Posterior vena cava (tissue), 2 donors: Measurements from ENCODE around the gene ERVV-1. TPM values are rescaled to one million over a fixed set of nuclear protein-coding genes. Genes with fewer than 3 reads are reported as not detected.
"Not testable (repeated sequence)": the region's sequence is repeated elsewhere in the genome, so short reads cannot be mapped to it uniquely, and the experiment has no call there.

ENCODE experiments used
- DNase-seq: peaks from one replicate; pipeline ENCODE4 v3.0.0-alpha.2; 2020; ENCODE audit warnings: low spot score
- intact Hi-C, 2 donors: fragments of 100-400 bp; cut with DNase I; formaldehyde crosslinking; loops; one replicate each; pipeline versions ENCODE4 v1.14.1 to v1.14.2; 2022 to 2023
- long read RNA-seq, 2 donors: library from polyadenylated mRNA; unstranded; transcript quantifications; one replicate each; pipeline ENCODE4 v2.0.0, GENCODE V29; 2020 to 2021
- total RNA-seq, 2 donors: library from RNA; stranded (reverse); fragmentation: NEBNext Ultra II Directional; extraction: Animal tissue kit (Norgen Biotek cat#: 25700); gene quantifications; one replicate each; pipeline ENCODE4 v1.2.1, GENCODE V29; 2021
- donor health status: DM: yes; HTN: yes; CAD: no.
- donor health status: DM: yes; HTN: yes; CAD: no.

ERVV-1 gene
- not detected for total RNA-seq
- long read RNA-seq, donor 1 = 0 reads
- long read RNA-seq, donor 2 = 0 reads

- intact Hi-C loops = no loop called here
- DNase-seq = no peak
These were observed at the start of gene ERVV-1 for GRCh38 chr19:53013621-53014020. Gene ERVV-1, plus strand, starts transcription at chr19:53013921. Its CDS starts 170 bp downstream, at chr19:53014091.

GRCh38 chr19:52967772-52968171 is 45.9 kb upstream of the ERVV-1 start:
- DNase-seq = no peak
- intact Hi-C loops = no loop called here

- intact Hi-C loops = no loop called here
- no peak for DNase-seq
These were observed 32.4 kb upstream of the ERVV-1 start for GRCh38 chr19:52981329-52981728.

- intact Hi-C loops, DNase-seq: not testable (repeated sequence)
These were observed 30.6 kb upstream of the ERVV-1 start for GRCh38 chr19:52983167-52983566.

GRCh38 chr19:52987221-52987620 is 26.5 kb upstream of the ERVV-1 start:
- intact Hi-C loops = no loop called here
- DNase-seq = no peak

GRCh38 chr19:52988506-52988905 is 25.2 kb upstream of the ERVV-1 start:
- DNase-seq = no peak
- intact Hi-C loops = no loop called here

GRCh38 chr19:52990759-52991418 is 22.8 kb upstream of the ERVV-1 start:
- DNase-seq = no peak
- intact Hi-C loops = no loop called here

GRCh38 chr19:52991484-52991883 is 22.2 kb upstream of the ERVV-1 start:
- no peak for DNase-seq
- intact Hi-C loops = no loop called here

- DNase-seq = no peak
- intact Hi-C loops = no loop called here
These were observed 21.4 kb upstream of the ERVV-1 start for GRCh38 chr19:52992109-52993004.

GRCh38 chr19:52993342-52994178 is 20.2 kb upstream of the ERVV-1 start:
- intact Hi-C loops = no loop called here
- peak; percentile 92 for DNase-seq

- intact Hi-C loops = no loop called here
These were observed 18.0 kb upstream of the ERVV-1 start for GRCh38 chr19:52995711-52996110.

GRCh38 chr19:52997975-52998374 is 15.7 kb upstream of the ERVV-1 start:
- intact Hi-C loops = no loop called here

More at GRCh38 chr19:52995711-52996110, 18.0 kb upstream of the ERVV-1 start:
- DNase-seq = no peak

GRCh38 chr19:53002479-53002878 is 11.2 kb upstream of the ERVV-1 start:
- DNase-seq = no peak
- intact Hi-C loops = no loop called here

More at GRCh38 chr19:52997975-52998374, 15.7 kb upstream of the ERVV-1 start:
- no peak for DNase-seq

- intact Hi-C loops = no loop called here
- no peak for DNase-seq
These were observed 9.5 kb upstream of the ERVV-1 start for GRCh38 chr19:53004242-53004641.

- intact Hi-C loops = no loop called here
- no peak for DNase-seq
These were observed 6.5 kb upstream of the ERVV-1 start for GRCh38 chr19:53007200-53007599.

- intact Hi-C loops = no loop called here
These were observed 6.1 kb upstream of the ERVV-1 start for GRCh38 chr19:53007606-53008005.

GRCh38 chr19:53008061-53008778 is 5.5 kb upstream of the ERVV-1 start:
- DNase-seq = no peak
- intact Hi-C loops = no loop called here

More at GRCh38 chr19:53007606-53008005, 6.1 kb upstream of the ERVV-1 start:
- no peak for DNase-seq

GRCh38 chr19:53010494-53010893 is 3.2 kb upstream of the ERVV-1 start:
- no peak for DNase-seq
- intact Hi-C loops = no loop called here

- DNase-seq = no peak
- intact Hi-C loops = no loop called here
These were observed 1.7 kb upstream of the ERVV-1 start for GRCh38 chr19:53012006-53012405.
